ENCODE data around the gene DOCK4. TPM values are rescaled to one million over a fixed set of nuclear protein-coding genes. Genes with fewer than 3 reads are reported as not detected.

Gene DOCK4
- total RNA-seq, 1 donor from 2014 or later = 43.5 TPM

GRCh38 chr7:111735661-111736551, 470.3 kb downstream of the DOCK4 start:
- Histone ChIP-seq H3K36me3 (peaks cover 7 to 23% of the 10 kb centered on the region in 2 donors), H3K27me3 (no peaks in the 10 kb centered on the region), H3K4me1 (peaks cover 0 to 3% of the 10 kb centered on the region in 2 donors), H3K27ac (no peak overlapping the region), H3K4me3 (no peak overlapping the region), H3K9me3 (no peaks in the 10 kb centered on the region)
- TF ChIP-seq CTCF (IDR thresholded peaks at IDR 0.05) = peak; percentile 50 to 82 (median 81)
- DNase-seq (ENCODE audit: low spot score in 2 of 2) = peak in 1 of 2 donors; percentile 82
- intact Hi-C loops (cut with DNase I) = loop anchor here (2.0 kb wide), 1 partner anchor 647 kb away; no protein-coding TSS in a partner anchor

GRCh38 chr7:111734954-111735660, 471.1 kb downstream of the DOCK4 start:
- Histone ChIP-seq H3K9me3 (no peaks in the 10 kb centered on the region), H3K4me3 (no peak overlapping the region), H3K4me1 (peaks cover 0 to 3% of the 10 kb centered on the region in 2 donors), H3K36me3 (peaks cover 7 to 23% of the 10 kb centered on the region in 2 donors), H3K27ac (no peak overlapping the region), H3K27me3 (no peaks in the 10 kb centered on the region)
- no peak for TF ChIP-seq CTCF (IDR thresholded peaks at IDR 0.05)
- intact Hi-C loops (cut with DNase I) = loop anchor here (2.0 kb wide), 1 partner anchor 646 kb away; no protein-coding TSS in a partner anchor
- no peak for DNase-seq (ENCODE audit: low spot score in 2 of 2)

- no peak for TF ChIP-seq CTCF (IDR thresholded peaks at IDR 0.05)
- Histone ChIP-seq H3K9me3 (no peaks in the 10 kb centered on the region), H3K36me3 (peaks cover 0 to 31% of the 10 kb centered on the region in 2 donors), H3K27ac (no peak overlapping the region), H3K4me1 (peaks cover 0 to 3% of the 10 kb centered on the region in 2 donors), H3K4me3 (no peak overlapping the region), H3K27me3 (no peaks in the 10 kb centered on the region)
- DNase-seq (ENCODE audit: low spot score in 2 of 2) = no peak
- intact Hi-C loops (cut with DNase I) = no loop called here
Measured at GRCh38 chr7:111732923-111733322, 473.3 kb downstream of the DOCK4 start.

GRCh38 chr7:111730476-111731300, 475.5 kb downstream of the DOCK4 start:
- intact Hi-C loops (cut with DNase I) = no loop called here
- no peak overlapping the region for H3K4me3 ChIP-seq
- H3K9me3 ChIP-seq = no peaks in the 10 kb centered on the region
- no peak for TF ChIP-seq CTCF (IDR thresholded peaks at IDR 0.05)
- H3K27ac ChIP-seq = no peak overlapping the region
- peaks cover 0 to 3% of the 10 kb centered on the region in 2 donors for H3K4me1 ChIP-seq
- no peak for DNase-seq (ENCODE audit: low spot score in 2 of 2)
- H3K36me3 ChIP-seq = peaks cover 0 to 31% of the 10 kb centered on the region in 2 donors
- no peaks in the 10 kb centered on the region for H3K27me3 ChIP-seq

GRCh38 chr7:111730057-111730456, 476.1 kb downstream of the DOCK4 start:
- no peak for DNase-seq (ENCODE audit: low spot score in 2 of 2)
- H3K27ac ChIP-seq = no peak overlapping the region
- no peak for TF ChIP-seq CTCF (IDR thresholded peaks at IDR 0.05)
- intact Hi-C loops (cut with DNase I) = no loop called here
- H3K36me3 ChIP-seq = peaks cover 0 to 31% of the 10 kb centered on the region in 2 donors
- H3K9me3 ChIP-seq = no peaks in the 10 kb centered on the region
- H3K27me3 ChIP-seq = no peaks in the 10 kb centered on the region
- no peak overlapping the region for H3K4me3 ChIP-seq
- no peaks in the 10 kb centered on the region for H3K4me1 ChIP-seq
